ENCODE data around the gene ARHGAP27.

Gene ARHGAP27

DNA sequence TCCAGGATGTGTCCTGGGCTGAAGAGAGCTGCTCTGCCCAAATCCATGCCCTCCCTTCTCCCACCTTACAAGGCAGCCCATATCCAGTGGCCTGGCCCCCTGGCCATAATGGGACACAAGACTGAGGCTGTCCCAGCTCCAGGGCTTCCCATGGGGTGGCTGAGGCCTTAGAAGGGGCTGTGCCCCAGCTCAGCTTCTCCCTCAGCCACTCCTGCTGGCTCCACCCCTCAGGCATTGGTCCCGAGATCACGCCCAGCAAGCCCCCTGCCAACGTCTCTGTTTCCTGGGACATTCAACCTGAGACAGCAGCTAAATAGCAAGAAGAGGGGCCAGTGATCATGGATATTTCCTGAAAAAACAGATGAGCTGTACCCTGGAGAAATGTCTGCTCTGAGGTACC, 43.3 kb downstream of the ARHGAP27 start:
- Histone ChIP-seq H3K9me3 (ENCODE audit: control insufficient read depth, insufficient read depth, low read depth, low read length) (no peaks in the 10 kb centered on the region), H3K4me3 (ENCODE audit: low read depth, low read length) (no peak overlapping the region), H3K9ac (ENCODE audit: low read length) (no peak overlapping the region), H3K4me1 (ENCODE audit: control insufficient read depth, insufficient read depth, low read length) (0 out of 2 replicates have a peak, but pooled peaks cover 15% of the 10 kb centered on the region), H3K36me3 (ENCODE audit: control insufficient read depth, insufficient read depth, low read length) (no peaks in the 10 kb centered on the region), H3K27me3 (ENCODE audit: control insufficient read depth, insufficient read depth, low read length) (no peaks in the 10 kb centered on the region), H3K27ac (ENCODE audit: low read depth, low read length) (no peak overlapping the region)

DNA sequence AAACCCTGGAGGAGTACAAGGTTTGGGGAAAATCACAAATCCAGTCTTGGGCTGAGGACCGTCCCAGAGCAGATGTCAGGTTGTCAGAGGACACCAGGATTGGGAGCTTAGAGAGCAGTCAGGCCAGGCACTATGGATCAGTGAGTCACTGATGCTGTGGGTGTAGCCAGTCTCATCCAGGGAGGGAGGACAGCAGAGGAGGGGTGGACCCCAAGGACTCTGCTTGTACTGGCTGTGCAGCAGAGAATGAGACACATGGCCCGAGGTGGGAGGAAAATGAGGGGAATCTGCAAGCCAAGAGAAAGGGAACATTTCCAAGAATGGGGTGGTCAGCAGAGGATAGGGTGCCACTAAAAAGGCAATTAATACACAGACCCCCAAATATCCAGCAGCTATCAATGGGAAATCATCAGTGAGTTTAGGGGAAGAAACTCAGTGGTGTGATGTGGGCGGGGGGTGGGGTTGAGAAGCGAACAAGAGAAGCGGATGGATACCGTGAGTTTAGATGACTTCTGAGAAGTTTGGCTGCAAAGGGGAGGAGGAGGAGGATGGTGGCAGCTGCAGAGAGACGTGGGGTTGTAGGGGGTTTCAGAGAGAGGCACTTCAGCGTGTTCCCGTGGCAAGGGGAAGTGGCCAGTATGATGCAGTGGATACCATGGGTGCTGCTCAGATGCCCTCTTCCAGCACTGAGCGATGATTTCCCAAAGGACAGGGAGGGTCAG, 43.9 kb downstream of the ARHGAP27 start:
- Histone ChIP-seq H3K9ac (ENCODE audit: low read length) (no peak overlapping the region), H3K9me3 (ENCODE audit: control insufficient read depth, insufficient read depth, low read depth, low read length) (no peaks in the 10 kb centered on the region), H3K4me1 (ENCODE audit: control insufficient read depth, insufficient read depth, low read length) (0 out of 2 replicates have a peak, but pooled peaks cover 15% of the 10 kb centered on the region), H3K4me3 (ENCODE audit: low read depth, low read length) (no peak overlapping the region), H3K36me3 (ENCODE audit: control insufficient read depth, insufficient read depth, low read length) (no peaks in the 10 kb centered on the region), H3K27me3 (ENCODE audit: control insufficient read depth, insufficient read depth, low read length) (no peaks in the 10 kb centered on the region), H3K27ac (ENCODE audit: low read depth, low read length) (no peak overlapping the region)

DNA sequence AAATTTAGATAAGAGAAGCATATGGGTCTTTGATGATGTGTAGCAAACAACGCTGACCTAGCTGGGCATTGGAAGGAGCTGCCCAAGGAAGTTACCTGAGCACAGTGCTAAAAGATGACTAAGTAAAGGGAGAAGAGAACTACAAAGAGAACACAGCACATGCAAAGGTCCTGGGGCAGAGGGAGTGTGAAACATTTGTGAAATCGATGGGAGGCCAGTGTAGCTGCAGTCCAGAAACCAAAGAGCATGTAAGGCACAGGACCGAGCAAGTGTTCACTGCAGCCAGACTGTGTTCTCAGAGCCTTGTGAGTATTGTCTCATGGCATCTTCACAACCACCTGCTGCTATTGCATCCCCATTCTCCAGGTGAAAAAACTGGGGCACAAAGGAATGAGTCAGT, 44.9 kb downstream of the ARHGAP27 start:
- Histone ChIP-seq H3K9me3 (ENCODE audit: control insufficient read depth, insufficient read depth, low read depth, low read length) (no peaks in the 10 kb centered on the region), H3K27me3 (ENCODE audit: control insufficient read depth, insufficient read depth, low read length) (no peaks in the 10 kb centered on the region), H3K9ac (ENCODE audit: low read length) (no peak overlapping the region), H3K4me3 (ENCODE audit: low read depth, low read length) (no peak overlapping the region), H3K36me3 (ENCODE audit: control insufficient read depth, insufficient read depth, low read length) (no peaks in the 10 kb centered on the region), H3K27ac (ENCODE audit: low read depth, low read length) (no peak overlapping the region), H3K4me1 (ENCODE audit: control insufficient read depth, insufficient read depth, low read length) (0 out of 2 replicates have a peak, but pooled peaks cover 15% of the 10 kb centered on the region)

DNA sequence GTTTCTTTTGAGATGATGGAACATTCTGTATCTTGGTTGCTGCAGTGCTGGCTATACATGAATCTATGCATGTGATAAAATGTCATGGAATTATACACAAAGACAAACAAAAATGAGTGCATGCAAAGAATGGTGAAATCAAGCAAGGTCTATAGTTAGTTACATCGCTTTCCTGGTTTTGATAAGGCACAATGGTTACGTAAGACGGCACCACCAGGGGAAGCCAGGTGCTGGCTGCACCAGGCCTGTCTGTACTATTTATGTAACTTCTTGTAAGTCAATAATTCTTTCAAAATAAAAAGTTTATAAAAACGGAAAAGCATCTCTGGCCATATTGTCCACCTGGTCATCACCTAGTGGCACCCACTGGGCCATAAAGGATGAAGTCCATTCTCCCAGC, 46.5 kb downstream of the ARHGAP27 start:
- Histone ChIP-seq H3K9ac (ENCODE audit: low read length) (no peak overlapping the region), H3K4me3 (ENCODE audit: low read depth, low read length) (no peak overlapping the region), H3K9me3 (ENCODE audit: control insufficient read depth, insufficient read depth, low read depth, low read length) (no peaks in the 10 kb centered on the region), H3K27me3 (ENCODE audit: control insufficient read depth, insufficient read depth, low read length) (no peaks in the 10 kb centered on the region), H3K27ac (ENCODE audit: low read depth, low read length) (no peak overlapping the region), H3K4me1 (ENCODE audit: control insufficient read depth, insufficient read depth, low read length) (0 out of 2 replicates have a peak, but pooled peaks cover 15% of the 10 kb centered on the region), H3K36me3 (ENCODE audit: control insufficient read depth, insufficient read depth, low read length) (no peaks in the 10 kb centered on the region)

DNA sequence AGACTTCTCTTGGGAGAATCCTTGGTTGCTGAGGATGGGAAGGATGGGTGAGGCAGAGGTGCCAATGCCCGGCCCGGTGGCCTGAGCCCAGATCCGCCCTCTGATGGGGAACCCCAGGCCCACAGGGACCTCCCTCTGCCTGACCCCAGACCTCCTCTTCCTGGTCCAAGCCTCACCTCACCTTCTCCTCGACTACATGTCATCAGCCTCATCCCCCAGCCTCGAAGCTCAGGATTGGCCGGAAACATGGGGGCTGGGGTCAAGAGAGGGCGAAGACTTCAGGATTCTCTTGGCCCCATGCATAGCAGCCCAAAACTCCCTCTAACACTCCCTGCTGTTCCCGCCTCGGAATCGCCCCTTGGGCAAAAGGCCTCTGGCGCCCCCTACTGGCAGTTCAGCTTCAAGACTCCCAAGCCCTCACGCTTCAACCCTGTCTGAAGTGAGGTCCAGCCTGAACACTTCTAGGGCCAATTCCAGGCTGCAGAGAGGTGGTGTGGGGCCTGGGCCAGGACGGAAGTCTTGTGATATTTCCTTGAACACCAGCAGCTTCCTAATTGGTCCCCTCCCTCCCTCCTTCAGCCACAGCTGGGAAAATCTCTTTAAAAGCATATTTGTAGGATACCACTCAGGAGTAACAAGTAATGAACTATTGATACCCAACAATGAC, 47.2 kb downstream of the ARHGAP27 start:
- Histone ChIP-seq H3K9ac (ENCODE audit: low read length) (no peak overlapping the region), H3K27ac (ENCODE audit: low read depth, low read length) (no peak overlapping the region)

DNA sequence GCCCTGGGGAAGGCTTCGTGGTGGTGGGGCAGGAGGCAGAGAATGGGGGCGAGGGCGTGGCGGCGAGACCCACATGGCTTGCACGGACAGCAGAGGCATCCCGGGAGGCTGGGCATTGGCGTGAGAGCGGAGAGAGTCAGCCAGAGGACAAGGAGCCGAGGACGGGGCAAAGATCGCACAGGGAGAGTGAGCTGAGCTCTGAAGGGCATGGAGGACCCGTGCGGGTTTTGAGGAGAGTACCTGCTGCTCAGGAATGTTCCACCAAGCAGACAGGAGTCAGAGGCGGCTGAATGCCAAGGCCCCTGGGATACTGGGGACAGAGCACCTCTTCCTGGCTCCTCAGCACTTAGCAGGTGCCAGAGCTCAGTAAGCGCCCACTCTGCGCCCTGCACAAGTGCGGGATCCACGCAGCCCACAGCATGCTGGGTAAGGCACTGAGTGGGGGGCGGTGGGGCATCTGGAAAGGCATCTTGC, 47.8 kb downstream of the ARHGAP27 start:
- Histone ChIP-seq H3K4me3 (ENCODE audit: low read depth, low read length) (no peak overlapping the region), H3K9ac (ENCODE audit: low read length) (no peak overlapping the region), H3K36me3 (ENCODE audit: control insufficient read depth, insufficient read depth, low read length) (no peaks in the 10 kb centered on the region), H3K4me1 (ENCODE audit: control insufficient read depth, insufficient read depth, low read length) (0 out of 2 replicates have a peak, but pooled peaks cover 15% of the 10 kb centered on the region), H3K9me3 (ENCODE audit: control insufficient read depth, insufficient read depth, low read depth, low read length) (no peaks in the 10 kb centered on the region), H3K27me3 (ENCODE audit: control insufficient read depth, insufficient read depth, low read length) (no peaks in the 10 kb centered on the region), H3K27ac (ENCODE audit: low read depth, low read length) (no peak overlapping the region)

More for the DNA sequence above, 47.2 kb downstream of the ARHGAP27 start:
- H3K4me3 ChIP-seq (ENCODE audit: low read depth, low read length) = no peak overlapping the region
- H3K27me3 ChIP-seq (ENCODE audit: control insufficient read depth, insufficient read depth, low read length) = no peaks in the 10 kb centered on the region
- H3K36me3 ChIP-seq (ENCODE audit: control insufficient read depth, insufficient read depth, low read length) = no peaks in the 10 kb centered on the region
- H3K9me3 ChIP-seq (ENCODE audit: control insufficient read depth, insufficient read depth, low read depth, low read length) = no peaks in the 10 kb centered on the region
- H3K4me1 ChIP-seq (ENCODE audit: control insufficient read depth, insufficient read depth, low read length) = 0 out of 2 replicates have a peak, but pooled peaks cover 15% of the 10 kb centered on the region

DNA sequence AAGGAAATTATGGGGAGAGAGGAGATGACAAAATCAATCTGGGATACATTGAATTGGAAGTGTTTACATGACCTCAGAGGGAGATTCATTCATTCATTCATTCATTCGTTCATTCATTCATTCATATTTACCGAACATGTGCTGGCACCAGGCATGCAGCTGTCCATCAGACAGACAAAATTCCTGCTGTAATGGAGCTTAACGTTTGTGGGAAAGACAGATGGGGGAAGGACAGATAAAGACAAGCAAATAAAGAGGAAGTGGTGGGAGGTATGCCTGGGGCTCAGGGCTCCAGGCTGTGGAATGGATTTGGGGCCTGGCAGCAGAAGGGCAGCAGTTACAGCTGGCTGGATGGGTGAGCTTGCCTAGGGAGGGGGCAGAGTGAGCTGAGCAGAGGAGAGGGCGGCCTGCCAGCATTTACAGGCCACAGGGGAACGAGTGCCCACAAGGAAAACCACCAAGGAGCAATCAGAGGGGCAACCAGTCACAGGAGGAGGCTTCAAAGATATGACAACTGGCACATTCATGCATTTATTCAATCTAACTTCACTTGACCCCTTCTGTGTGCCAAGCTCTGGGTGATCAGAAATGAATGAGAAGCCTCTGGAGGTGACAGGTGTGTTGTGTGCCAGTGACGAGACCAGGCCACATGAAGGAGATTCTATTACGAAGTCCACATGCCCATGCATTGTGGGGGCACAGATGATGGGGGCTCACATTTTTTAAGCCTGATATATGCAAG, 48.5 kb downstream of the ARHGAP27 start:
- no peaks in the 10 kb centered on the region for H3K27me3 ChIP-seq (ENCODE audit: control insufficient read depth, insufficient read depth, low read length)
- no peak overlapping the region for H3K4me3 ChIP-seq (ENCODE audit: low read depth, low read length)
- H3K27ac ChIP-seq (ENCODE audit: low read depth, low read length) = no peak overlapping the region
- no peaks in the 10 kb centered on the region for H3K36me3 ChIP-seq (ENCODE audit: control insufficient read depth, insufficient read depth, low read length)
- H3K9me3 ChIP-seq (ENCODE audit: control insufficient read depth, insufficient read depth, low read depth, low read length) = no peaks in the 10 kb centered on the region
- 0 out of 2 replicates have a peak, but pooled peaks cover 10% of the 10 kb centered on the region for H3K4me1 ChIP-seq (ENCODE audit: control insufficient read depth, insufficient read depth, low read length)
- no peak overlapping the region for H3K9ac ChIP-seq (ENCODE audit: low read length)

GRCh38 chr17:45383003-45383402, 49.7 kb downstream of the ARHGAP27 start:
- 0 out of 2 replicates have a peak, but pooled peaks cover 6% of the 10 kb centered on the region for H3K4me1 ChIP-seq (ENCODE audit: control insufficient read depth, insufficient read depth, low read length)
- H3K27me3 ChIP-seq (ENCODE audit: control insufficient read depth, insufficient read depth, low read length) = no peaks in the 10 kb centered on the region
- no peak overlapping the region for H3K27ac ChIP-seq (ENCODE audit: low read depth, low read length)
- no peak overlapping the region for H3K9ac ChIP-seq (ENCODE audit: low read length)
- H3K4me3 ChIP-seq (ENCODE audit: low read depth, low read length) = no peak overlapping the region
- no peaks in the 10 kb centered on the region for H3K9me3 ChIP-seq (ENCODE audit: control insufficient read depth, insufficient read depth, low read depth, low read length)
- H3K36me3 ChIP-seq (ENCODE audit: control insufficient read depth, insufficient read depth, low read length) = no peaks in the 10 kb centered on the region

- Histone ChIP-seq H3K4me1 (ENCODE audit: control insufficient read depth, insufficient read depth, low read length) (0 out of 2 replicates have a peak, but pooled peaks cover 6% of the 10 kb centered on the region), H3K4me3 (ENCODE audit: low read depth, low read length) (no peak overlapping the region), H3K9me3 (ENCODE audit: control insufficient read depth, insufficient read depth, low read depth, low read length) (no peaks in the 10 kb centered on the region)
Measured at GRCh38 chr17:45382226-45382625, 50.4 kb downstream of the ARHGAP27 start.

DNA sequence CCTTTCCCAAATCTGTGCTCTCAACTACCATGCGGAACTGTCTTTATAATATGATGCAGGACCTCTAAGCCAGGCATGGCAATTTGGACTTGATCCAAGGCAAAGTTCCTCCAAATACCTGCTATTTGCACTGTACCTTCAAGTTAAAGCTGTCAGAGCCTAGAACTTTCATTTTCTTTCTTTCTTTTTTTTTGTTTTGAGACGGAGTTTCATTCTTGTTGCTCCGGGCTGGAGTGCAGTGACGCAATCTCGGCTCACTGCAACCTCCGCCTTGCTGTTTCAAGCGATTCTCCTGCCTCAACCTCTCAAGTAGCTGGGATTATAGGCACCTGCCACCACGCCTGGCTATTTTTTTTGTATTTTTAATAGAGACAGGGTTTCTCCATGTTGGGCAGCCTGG, 51.7 kb downstream of the ARHGAP27 start:
- no peak overlapping the region for H3K4me3 ChIP-seq (ENCODE audit: low read depth, low read length)
- no peak overlapping the region for H3K27ac ChIP-seq (ENCODE audit: low read depth, low read length)
- H3K9me3 ChIP-seq (ENCODE audit: control insufficient read depth, insufficient read depth, low read depth, low read length) = no peaks in the 10 kb centered on the region
- no peaks in the 10 kb centered on the region for H3K36me3 ChIP-seq (ENCODE audit: control insufficient read depth, insufficient read depth, low read length)
- H3K9ac ChIP-seq (ENCODE audit: low read length) = no peak overlapping the region
- no peaks in the 10 kb centered on the region for H3K27me3 ChIP-seq (ENCODE audit: control insufficient read depth, insufficient read depth, low read length)
- H3K4me1 ChIP-seq (ENCODE audit: control insufficient read depth, insufficient read depth, low read length) = peaks cover 13% of the 10 kb centered on the region

More at GRCh38 chr17:45382226-45382625, 50.4 kb downstream of the ARHGAP27 start:
- H3K27me3 ChIP-seq (ENCODE audit: control insufficient read depth, insufficient read depth, low read length) = no peaks in the 10 kb centered on the region
- no peaks in the 10 kb centered on the region for H3K36me3 ChIP-seq (ENCODE audit: control insufficient read depth, insufficient read depth, low read length)
- no peak overlapping the region for H3K9ac ChIP-seq (ENCODE audit: low read length)
- H3K27ac ChIP-seq (ENCODE audit: low read depth, low read length) = no peak overlapping the region
